DMS153 treated with DMSO at 0.1 percent for 48 hours (cell line): ENCODE results near the gene ABLIM1.

ENCODE experiments used
- DNase-seq: peaks from one replicate; lab custom pipeline; 2025; ENCODE audit not compliant: unreplicated experiment; lab: John Stamatoyannopoulos, UW

ABLIM1 gene

DNA sequence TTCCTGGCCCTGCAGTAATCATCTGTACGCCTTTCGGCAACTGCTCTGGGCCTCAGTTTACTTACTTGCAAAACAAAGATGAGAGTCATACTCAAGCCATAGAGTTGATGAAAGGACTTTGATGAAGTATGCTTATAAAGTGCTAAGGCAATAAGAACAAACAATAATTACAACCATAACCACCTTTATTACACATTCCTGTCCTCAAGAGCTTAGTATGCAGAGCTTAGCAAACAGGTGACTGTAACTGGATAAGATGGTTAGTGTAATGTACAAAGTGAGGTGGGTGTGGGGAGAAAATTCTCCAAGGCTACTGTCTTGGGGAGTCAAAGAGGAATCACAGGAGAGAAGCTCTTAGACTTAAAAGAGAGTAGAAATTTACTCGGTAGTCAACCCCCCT lies 136.8 kb downstream of the ABLIM1 start:
- DNase-seq = no peak

DNA sequence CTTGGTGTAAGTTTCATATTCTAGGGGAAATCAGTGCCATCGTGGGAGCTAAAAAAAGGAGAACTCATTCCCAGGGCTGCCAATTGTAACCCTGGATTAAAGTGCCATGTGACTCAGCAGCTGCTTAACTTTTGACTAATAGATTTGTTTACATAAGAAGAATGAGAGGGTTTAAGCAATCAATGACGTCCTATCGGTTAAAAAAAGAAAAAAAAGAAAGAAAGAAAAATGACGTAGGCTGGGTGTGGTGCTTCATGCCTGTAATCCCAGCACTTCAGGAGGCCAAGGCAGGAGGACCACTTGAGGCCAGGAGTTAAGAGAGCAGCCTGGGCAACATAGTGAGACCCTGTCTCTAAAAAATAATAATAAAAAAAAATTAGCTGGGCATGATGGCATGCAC lies 137.6 kb downstream of the ABLIM1 start:
- peak; percentile 22 for DNase-seq

DNA sequence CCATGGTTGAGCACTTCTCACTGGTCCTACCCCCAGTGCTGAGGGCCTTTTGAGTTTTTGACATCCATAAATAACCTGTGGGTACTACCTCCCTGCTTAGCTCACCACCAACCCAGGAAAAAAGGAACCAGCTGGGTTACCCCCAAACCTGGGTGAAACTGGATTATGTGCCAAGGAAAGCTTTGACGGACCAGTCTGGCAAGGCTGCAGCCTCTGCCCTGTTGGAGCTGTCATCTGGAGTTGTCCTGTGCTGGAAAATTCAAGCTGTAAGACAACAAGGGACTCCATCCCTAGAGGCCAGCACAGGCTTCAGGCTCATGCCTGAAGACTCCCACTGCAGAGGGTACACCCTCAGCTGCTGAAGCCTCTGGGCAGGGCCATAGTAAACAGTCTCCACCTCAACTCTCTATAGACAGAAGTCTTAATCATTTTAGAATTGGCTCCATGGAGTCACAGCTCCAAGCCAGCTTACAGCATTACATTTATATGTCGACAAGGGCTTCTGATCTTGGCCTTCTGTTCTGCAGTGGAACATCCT lies 138.2 kb downstream of the ABLIM1 start:
- DNase-seq = no peak

DNA sequence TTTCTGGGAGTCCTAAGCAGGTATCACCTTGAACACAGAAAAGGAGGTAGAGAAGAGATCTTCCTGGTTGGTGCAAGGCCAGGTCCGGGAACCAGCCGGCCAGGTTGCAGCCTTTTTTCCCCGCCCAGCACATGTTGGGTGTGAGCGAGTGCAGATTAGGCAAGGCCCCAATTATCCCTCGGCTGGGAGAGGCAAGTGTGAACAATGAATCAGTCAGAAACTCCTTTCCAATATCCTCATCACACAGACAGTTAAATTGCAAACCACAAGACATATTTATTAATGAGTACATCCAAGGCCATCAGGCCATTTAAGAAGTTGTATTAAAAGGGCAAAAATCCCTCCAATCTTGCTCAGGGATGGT lies 138.8 kb downstream of the ABLIM1 start:
- no peak for DNase-seq

DNA sequence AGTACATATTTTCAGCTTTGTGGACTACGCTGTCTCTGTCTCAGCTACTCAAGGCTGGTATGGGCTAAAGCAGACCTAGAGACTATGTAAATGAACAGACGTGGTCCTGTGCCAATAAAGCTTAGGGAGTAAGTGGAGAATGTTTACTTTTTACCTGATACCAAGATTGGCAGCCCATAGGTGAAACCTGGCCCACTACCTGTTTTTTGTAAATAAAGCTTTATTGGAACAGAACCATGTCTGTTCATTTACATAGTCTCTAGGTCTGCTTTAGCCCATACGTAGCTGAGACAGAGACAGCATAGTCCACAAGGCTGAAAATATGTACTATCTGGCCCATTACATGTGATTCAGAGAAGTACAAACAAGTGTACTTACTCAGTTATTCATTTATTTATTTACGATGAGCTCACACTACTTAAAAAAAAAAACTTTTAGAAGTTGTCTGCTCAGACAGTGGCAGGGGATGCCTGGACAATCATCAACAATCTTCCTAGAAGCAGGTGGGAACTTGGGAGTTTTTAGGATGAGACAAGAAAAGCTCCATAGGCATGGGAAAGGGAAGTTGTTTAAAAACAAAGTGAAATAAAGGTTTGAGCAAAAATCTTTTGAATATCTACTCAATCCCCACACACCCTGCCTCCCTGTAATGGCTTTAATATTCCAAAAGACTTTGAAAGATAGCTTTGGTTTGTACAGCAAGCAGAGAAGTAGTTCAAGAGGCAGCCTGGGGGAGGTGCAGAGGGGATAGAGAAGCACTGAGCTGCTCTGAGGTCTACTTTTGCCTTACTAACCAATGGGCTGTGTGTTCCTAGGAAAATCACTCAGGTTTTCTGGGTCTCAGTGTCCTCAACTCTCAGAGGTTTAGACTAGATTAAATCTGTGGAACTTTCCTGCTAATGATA lies 139.4 kb downstream of the ABLIM1 start:
- no peak for DNase-seq

DNA sequence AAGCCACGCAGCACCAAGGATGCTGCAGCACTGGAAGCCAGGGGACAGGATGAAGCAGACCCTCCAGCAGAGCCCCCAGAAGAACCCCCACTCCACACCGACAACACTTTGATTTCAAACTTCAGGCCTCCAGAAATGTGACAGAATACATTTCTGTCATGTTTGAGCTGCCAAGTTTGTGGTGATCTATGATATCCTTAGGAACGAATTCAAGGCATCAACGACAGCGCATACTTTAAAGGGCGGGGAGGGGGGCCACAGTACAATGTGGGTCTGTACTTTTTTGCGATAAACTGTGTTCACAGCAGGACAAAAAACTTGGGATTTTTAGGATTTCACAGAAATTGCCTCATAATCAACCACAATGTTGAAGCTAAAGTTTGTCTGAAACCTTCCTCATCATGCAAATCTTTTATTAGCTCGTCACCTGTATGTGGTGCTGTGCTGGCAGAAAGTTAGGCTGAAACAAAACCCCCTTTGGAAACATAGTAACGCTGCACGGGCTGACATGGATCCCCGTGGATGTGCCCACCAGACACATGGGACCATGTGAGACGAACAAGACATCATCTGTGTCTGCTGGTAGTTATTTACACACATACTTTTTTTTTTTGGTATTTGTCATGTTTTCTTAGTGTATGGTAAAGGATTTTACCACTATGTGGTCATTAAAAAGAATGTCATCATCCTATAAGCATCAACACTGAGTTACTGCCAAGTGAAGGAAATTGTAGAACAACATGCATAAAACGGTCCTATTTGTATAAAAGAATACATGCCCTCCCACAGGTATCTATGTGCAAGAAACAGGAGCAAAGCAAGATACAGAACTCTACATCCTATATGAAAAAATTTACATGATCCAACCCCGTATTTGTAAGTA lies 140.5 kb downstream of the ABLIM1 start:
- DNase-seq = no peak

DNA sequence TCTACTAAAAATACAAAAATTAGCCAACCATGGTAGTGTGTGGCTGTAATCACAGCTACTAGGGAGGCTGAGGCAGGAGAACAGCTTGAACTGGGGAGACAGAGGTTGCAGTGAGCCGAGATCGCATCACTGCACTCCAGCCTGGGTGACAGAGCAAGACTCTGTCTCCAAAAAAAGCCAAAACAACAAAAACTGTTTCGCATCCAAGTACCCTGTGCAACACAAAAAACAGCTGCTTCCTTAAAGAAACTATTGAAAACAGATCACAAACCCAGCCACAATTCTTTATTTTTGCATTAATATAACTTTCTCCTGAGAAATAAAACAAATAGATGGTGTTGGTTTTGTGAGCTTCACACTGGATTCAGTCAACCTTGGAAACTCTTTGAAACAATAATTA lies 141.7 kb downstream of the ABLIM1 start:
- no peak for DNase-seq

DNA sequence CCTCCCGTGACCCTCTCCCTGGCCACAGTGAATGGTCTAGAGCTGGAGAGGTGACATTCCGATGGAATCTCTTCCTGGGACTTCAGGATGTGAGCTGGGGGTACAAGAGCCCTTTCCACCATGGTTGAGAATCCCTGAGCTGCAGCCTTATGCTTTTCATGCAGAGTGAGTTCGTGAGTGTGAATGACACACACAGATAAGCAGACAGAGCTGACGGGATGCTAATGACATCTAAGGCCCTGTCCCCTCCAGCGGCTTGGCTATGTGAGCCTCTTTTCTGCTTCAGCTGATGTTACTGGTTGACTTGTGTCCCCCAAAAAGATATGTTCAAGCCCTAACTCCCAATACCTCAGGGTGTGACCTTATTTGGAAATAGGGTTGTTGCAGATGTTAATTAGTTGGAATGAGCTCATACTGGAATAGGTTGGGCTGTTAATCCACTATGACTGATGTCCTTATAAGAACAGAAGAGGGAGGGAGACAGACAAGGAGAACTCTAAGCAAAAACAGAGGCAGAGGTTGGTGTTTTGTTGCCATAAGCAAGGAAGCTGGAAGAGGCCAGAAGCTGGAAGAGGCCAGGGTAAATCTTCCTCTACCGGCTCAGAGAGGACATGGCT lies 142.7 kb downstream of the ABLIM1 start:
- no peak for DNase-seq

DNA sequence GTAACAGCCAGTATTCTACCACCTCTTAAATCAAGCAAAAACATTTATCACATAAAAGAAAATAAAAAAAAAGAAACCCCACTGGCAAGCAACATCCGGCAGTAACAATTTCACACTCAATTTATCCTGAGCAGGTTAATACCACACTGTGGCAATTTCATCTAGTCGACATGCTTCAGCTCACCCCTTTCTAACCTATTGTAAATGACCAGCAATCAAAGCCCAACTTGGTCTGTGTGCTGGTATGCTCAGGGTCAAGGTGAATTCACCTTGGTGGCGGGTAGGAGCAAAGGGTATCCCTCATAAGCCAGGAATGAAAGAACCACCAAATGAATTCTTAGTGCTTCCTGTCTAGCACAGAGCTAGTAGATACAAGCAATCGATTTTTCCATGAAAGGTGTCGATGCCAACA lies 144.7 kb downstream of the ABLIM1 start:
- DNase-seq = no peak

DNA sequence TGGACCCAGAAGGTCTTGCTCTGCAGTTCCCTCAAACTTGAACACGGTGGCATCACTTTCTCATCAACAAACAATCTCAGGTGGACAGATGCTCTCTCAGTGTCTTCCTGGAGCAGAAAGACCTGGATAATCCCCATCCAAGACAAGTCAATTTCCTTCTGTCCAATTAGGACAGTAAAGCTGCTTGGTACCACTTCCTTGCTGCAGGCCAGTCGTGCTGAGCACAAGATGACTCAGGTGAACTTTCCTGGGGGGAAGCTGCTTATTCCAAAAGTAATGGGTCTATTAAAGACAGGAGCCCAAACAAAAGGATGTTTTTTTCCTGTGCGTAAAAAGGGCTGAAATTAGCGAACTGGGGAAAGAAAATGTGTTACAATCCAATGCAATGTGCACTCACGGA lies 146.2 kb downstream of the ABLIM1 start:
- no peak for DNase-seq

DNA sequence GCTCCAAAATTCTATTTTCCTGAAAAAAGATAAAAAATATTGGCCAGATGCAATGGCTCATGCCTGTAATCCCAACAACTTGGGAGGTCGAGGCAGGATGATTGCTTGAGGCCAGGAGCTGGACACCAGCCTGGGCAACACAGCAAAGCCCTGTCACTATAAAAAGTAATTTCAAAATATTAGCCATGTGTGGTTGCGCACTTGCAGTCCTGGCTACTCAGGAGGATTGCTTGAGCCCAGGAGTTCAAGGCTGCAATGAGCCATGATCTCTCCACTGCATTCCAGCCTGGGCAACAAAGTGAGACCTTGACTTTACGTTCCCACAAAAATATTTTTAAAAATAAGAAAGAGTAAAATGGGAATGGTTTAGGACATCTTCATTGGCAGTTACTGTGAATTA lies 149.7 kb downstream of the ABLIM1 start:
- no peak for DNase-seq

DNA sequence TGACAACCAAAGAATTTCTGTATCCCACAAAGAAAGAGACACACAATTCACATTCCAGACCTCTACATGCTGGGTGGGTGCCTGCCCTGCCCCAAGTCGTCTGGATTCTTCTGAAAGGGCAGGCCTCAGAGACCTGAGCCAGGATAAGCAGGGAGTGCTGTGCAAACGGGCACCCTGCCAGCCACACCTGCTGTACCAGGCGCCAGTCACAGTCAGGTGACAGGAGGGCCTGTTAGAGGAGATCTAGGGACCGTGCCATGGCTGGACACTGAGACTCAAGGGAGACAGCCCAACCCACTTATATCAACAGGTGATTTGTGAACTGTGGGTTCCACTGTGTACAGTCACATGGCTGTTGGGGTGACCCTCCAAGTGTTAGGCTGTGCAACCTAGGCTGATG lies 150.6 kb downstream of the ABLIM1 start:
- peak; percentile 42 for DNase-seq

DNA sequence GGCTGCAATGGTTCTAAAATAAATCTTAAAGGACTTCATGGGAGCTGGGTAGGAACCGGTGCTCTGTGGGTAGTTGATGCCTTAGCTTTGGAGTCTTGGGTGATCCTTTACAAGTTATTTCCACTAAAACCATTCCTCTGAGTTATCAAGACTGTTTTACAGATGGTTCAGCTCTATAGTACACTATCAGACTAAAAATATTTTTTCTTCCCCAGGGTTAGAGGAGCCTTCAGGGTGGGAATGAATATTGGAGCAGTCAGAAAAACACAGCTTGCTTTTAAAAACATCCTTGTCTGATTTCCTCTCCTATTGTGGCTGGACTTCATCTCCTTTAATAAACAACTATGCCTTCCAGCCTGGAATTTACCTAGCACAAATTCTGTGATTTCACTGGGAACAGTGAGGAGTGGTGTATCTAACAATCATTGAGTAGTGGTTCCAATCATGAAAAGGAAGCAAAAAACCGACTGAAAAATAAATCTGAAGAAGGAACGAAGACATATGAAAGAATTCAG lies 151.1 kb downstream of the ABLIM1 start:
- no peak for DNase-seq

DNA sequence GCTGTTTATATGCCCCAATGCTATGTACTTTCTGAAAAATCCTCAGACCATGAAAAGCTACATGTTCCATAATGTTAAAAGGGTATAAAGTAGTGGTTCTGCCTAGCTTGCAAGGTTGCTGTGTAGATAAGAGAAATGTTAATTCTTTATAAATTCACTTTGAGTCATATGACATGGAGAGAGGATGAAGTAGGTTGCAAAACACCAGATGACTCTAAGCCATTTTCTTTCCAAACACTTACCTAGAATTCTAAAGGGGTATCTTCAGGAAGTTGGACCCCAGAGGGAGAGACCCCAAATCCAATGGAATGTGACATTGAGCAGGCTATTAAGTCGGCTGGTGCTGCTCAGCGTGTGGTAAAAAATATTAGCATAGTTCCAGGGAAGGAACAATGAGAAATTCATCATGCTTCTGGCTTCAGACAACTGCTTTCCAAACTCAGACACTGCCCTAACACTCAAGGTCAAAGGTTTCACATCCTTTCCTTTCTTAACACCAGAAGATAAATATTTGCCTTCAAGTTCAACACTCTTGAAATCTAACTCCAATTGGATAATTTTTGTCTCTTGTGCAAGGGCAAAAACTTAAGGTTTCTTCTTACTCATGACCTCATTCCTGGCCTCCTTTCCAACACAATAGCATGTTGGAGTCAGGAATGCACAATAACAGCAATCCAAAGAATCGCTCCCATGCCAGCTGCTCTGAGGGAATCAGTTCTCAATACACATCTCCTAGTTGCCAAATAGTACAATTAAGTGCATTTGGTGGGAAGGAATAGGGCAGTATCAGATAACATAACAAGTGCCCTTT lies 153.1 kb downstream of the ABLIM1 start:
- no peak for DNase-seq

DNA sequence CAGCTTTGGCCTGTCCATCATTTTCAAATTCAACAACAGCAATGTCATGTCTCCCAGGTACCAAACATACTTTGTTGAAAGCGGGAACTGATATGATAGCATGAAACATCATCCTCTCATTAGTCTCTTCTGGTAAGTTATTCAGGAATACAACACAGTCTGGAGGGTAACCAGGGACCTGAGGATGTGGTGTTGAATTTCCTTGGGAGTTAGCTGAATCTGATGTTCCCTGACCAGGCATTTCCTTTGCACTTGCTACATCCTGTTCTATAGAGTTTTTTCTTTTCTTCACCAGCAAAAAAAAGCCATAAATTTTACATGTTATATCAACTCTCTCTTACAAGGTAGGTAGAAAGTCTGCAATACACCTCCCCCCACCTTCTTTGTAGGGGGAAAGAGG lies 156.0 kb downstream of the ABLIM1 start:
- no peak for DNase-seq

DNA sequence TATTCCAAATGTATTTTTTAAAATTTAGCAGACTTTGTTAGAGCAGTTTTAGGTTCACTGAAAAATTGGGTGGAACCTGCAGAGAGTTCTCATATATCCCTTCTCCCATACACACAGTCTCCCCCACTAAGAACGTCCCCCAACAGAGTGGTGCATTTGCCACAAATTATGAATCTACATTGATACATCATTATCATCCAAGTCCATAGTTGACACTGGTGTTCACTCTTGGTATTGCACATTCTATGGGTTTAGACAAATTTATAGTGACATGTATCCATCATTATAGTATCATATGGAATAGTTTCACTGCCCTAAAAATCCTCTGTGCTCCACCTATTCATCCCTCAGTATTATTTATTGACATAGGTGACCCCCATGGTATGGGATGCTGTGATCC lies 156.4 kb downstream of the ABLIM1 start:
- no peak for DNase-seq

DNA sequence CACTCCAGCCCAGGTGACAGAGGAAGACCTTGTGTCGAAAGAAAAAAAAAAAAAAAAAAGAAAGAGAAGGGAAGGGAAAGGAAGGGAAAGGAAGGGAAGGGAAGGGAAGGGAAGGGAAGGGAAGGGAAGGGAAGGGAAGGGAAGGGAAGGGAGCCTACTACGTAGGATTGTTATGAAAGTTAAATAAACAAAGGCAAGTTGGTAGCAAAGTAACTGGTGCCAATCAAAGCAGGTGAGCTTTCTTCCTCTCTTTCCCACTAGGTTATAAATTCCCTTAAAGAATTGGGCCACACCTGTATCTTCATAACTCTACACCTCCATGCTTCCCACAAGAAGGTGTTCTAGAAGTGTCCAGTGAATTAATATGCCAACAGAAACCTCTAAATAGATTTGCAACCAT lies 157.4 kb downstream of the ABLIM1 start:
- DNase-seq = no peak

DNA sequence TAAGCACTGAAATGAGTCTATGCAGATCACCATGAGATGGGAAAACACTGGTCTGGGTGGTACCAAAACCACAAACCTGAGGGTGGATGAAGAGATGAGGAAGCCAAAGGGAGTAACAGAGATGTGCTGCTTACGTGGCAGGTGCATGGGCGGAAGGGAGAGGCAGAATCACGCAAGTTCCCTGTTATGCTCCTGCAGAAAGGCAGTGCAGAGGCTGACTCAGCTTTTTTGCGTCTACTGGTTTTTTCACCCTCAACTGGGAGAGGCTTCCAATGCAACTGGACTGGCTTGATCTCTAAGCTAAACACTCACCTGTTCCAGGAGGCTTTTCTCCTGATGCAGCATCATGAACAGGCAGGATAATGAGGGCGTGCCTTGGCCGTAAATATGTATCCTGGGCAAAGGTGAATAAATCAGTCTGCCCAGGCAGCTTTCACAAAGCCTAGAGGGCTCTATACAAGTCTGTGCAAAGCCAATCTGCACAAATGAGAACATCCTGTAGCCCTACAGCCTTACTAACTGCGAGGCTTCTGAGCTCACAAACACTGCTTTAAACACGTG lies 158.4 kb downstream of the ABLIM1 start:
- peak; percentile 75 for DNase-seq

DNA sequence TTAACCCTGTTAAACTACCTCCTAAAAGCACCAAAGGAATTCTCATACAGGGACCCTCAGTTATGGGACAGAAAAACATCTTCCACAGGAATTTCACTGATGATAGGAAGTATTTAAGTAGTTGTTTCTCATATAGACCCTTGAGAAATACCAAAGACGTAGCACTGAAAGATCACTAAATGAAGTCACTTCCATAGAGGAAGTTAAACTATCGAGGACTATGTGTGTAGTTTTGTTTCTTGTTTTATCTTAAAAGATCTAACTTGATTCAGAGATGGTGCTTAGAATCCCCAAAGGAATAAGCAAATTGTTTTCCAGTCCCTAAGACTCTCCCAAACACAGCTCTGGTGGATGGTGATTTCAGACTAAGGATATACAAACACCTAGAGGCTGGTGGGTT lies 159.0 kb downstream of the ABLIM1 start:
- no peak for DNase-seq
